CD4-positive, alpha-beta T cell treated with Interleukin-6 at 100 ng/mL for 8 hours (primary cell): Measurements from ENCODE around the gene ERN2.

ENCODE experiments used
- DNase-seq: peaks from one replicate; pipeline ENCODE4 v3.0.0-alpha.2; 2020; ENCODE audit warnings: mixed read lengths, low spot score

The ERN2 gene

DNA sequence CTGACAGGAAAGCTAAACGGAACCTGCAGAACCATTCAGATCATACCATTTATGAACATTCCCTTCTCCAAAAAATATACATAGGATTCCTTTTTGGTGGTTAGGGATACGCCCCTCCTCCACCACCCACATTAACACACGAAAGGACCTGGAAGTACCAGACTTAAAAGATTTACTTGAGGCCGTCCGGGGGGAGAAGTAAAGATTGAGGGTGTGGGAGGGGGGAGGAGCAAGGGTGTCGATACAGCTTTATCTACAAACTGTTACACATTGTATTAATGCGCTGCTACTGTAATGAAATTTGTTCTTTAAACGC lies 72.4 kb downstream of the ERN2 start:
- DNase-seq = no peak
